ENCODE data around the gene CIBAR2.

DNA sequence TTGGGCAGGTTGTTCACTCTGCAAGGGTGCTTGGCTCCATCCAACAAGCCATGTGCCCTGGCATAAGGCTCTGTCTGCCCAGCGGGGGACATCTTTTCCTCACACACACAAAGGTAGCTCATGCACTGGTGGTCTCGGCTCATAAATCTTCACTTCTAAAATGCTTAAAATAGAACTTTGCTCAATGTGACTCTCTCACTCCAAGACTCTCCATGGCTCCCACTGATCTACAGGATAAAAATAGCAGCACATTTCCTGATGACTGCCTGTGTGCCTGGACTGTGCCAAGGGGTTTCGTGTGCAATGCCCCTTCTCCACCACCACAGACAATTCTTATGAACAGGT is 15.1 kb upstream of the CIBAR2 start:
- TF ChIP-seq, protein P1, sequence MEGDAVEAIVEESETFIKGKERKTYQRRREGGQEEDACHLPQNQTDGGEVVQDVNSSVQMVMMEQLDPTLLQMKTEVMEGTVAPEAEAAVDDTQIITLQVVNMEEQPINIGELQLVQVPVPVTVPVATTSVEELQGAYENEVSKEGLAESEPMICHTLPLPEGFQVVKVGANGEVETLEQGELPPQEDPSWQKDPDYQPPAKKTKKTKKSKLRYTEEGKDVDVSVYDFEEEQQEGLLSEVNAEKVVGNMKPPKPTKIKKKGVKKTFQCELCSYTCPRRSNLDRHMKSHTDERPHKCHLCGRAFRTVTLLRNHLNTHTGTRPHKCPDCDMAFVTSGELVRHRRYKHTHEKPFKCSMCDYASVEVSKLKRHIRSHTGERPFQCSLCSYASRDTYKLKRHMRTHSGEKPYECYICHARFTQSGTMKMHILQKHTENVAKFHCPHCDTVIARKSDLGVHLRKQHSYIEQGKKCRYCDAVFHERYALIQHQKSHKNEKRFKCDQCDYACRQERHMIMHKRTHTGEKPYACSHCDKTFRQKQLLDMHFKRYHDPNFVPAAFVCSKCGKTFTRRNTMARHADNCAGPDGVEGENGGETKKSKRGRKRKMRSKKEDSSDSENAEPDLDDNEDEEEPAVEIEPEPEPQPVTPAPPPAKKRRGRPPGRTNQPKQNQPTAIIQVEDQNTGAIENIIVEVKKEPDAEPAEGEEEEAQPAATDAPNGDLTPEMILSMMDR (IDR thresholded peaks at IDR 0.05 in 8 of 11, conservative IDR thresholded peaks at IDR 0.05 in 3 of 11) = no peak
- no peak for TF ChIP-seq POLR2AphosphoS5 (IDR thresholded peaks at IDR 0.05)
